Vagina (tissue), 2 donors: Measurements from ENCODE around the gene ZC3H14. TPM values are rescaled to one million over a fixed set of nuclear protein-coding genes. Genes with fewer than 3 reads are reported as not detected.

ENCODE experiments used
- DNase-seq, 2 donors: peaks; one replicate each; pipeline ENCODE4 v3.0.0-alpha.2; 2017; ENCODE audit errors: extremely low spot score in 2 of 2
- H3K27ac ChIP-seq: fragments of 200-600 bp; sonication (generic); one replicate; pipeline ENCODE4 v1.5.1; 2019
- H3K27me3 ChIP-seq: fragments of 200-600 bp; sonication (generic); one replicate; pipeline ENCODE4 v1.5.1; 2019
- H3K36me3 ChIP-seq, 2 donors: fragments of 200-600 bp; sonication (generic); one replicate each; pipeline ENCODE4 v1.5.1; 2017 to 2019
- H3K4me1 ChIP-seq: fragments of 200-600 bp; sonication (generic); one replicate; pipeline ENCODE4 v1.5.1; 2019
- H3K4me3 ChIP-seq, 2 donors: fragments of 200-600 bp; sonication (generic); 1 replicate in 1 of 2; 2 replicates in 1 of 2; pipeline ENCODE4 v1.5.1; 2016 to 2019
- H3K9me3 ChIP-seq: fragments of 200-600 bp; sonication (generic); one replicate; pipeline ENCODE4 v1.5.1; 2019
- POLR2A ChIP-seq, 2 donors: fragments of 450-650 bp; IDR thresholded peaks; one replicate each; pipeline ENCODE4 v1.6.1; 2017; ENCODE audit warnings: antibody characterized with exemption in 2 of 2, mild to moderate bottlenecking in 2 of 2, moderate library complexity in 2 of 2
- POLR2AphosphoS5 ChIP-seq, 2 donors: sonication (generic); formaldehyde crosslinking; IDR thresholded peaks; one replicate each; pipeline ENCODE4 v1.9.0; 2017; ENCODE audit warnings: antibody characterized with exemption in 2 of 2, mild to moderate bottlenecking in 2 of 2, low read depth in 1 of 2; ENCODE audit not compliant: insufficient read depth in 1 of 2
- intact Hi-C: fragments of 100-400 bp; cut with DNase I; formaldehyde crosslinking; loops from one replicate; pipeline ENCODE4 v1.15.1; 2023
- total RNA-seq: library from RNA; depleted of rRNA; stranded (reverse); fragments of >200 nt; gene quantifications from one replicate; pipeline ENCODE4 v1.2.3, GENCODE V29; 2016
- TF ChIP-seq, protein P1 (sequence below), 3 experiments: fragments of 450-650 bp in 2 of 3; fragments of 200-600 bp in 1 of 3; sonication (generic) in 1 of 3; IDR thresholded peaks; one replicate each; pipeline ENCODE4 v1.5.1; 2017 to 2019; ENCODE audit warnings: antibody characterized with exemption in 3 of 3, mild to moderate bottlenecking in 2 of 3, moderate library complexity in 2 of 3

ZC3H14 gene
- total RNA-seq, 1 donor from 2014 or later = 58.4 TPM

DNA sequence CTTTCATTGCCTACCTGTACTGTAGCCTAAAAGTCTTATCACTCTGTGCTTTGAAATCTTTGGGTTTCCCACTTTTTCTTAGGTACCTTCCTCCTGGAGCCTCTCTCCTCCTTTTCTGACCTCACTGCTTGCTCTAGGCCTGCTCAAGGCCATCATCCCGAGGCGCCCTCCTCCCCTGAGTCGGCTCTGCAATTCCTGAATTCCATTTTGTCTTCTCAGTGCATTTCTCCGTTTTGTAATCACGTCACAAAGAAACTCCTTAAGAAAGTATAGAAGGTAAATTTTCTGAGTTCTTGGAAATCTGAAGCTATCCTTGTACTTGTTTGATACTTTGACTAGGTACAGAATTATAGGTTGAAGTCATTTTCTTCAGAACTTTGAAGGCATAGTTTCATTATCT is 25.2 kb downstream of the ZC3H14 start:
- Histone ChIP-seq H3K27me3 (no peaks in the 10 kb centered on the region), H3K36me3 (peaks cover 0 to 37% of the 10 kb centered on the region in 2 donors), H3K4me3 (no peak overlapping the region), H3K4me1 (no peaks in the 10 kb centered on the region), H3K27ac (no peak overlapping the region), H3K9me3 (no peaks in the 10 kb centered on the region)
- TF ChIP-seq POLR2A (IDR thresholded peaks at IDR 0.05) = no peak
- TF ChIP-seq, protein P1, sequence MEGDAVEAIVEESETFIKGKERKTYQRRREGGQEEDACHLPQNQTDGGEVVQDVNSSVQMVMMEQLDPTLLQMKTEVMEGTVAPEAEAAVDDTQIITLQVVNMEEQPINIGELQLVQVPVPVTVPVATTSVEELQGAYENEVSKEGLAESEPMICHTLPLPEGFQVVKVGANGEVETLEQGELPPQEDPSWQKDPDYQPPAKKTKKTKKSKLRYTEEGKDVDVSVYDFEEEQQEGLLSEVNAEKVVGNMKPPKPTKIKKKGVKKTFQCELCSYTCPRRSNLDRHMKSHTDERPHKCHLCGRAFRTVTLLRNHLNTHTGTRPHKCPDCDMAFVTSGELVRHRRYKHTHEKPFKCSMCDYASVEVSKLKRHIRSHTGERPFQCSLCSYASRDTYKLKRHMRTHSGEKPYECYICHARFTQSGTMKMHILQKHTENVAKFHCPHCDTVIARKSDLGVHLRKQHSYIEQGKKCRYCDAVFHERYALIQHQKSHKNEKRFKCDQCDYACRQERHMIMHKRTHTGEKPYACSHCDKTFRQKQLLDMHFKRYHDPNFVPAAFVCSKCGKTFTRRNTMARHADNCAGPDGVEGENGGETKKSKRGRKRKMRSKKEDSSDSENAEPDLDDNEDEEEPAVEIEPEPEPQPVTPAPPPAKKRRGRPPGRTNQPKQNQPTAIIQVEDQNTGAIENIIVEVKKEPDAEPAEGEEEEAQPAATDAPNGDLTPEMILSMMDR (IDR thresholded peaks at IDR 0.05) = no peak
- TF ChIP-seq POLR2AphosphoS5 (IDR thresholded peaks at IDR 0.05; ENCODE audit: insufficient read depth in 1 of 2, low read depth in 1 of 2) = no peak
- no peak for DNase-seq
- intact Hi-C loops = no loop called here

DNA sequence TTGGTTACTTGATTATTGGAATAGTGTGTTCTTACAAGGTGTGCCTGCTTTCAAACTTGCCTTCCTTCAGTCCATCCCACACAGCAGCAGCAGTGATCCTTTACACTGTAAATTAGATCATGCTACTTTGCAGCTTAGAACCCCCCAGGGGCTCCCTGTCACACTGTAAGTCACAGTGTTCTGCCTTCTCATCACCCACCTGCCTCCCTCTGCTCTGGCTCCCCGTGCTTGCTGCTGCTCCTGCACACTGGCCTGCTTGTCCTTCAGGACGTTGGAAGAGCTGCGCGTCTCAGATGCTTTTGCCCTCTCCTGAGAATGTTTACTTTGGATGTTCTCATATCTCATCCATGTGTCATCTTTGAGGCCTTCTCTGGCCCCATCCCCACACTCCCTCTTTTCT is 27.3 kb downstream of the ZC3H14 start:
- H3K4me1 ChIP-seq = no peaks in the 10 kb centered on the region
- TF ChIP-seq, protein P1 (IDR thresholded peaks at IDR 0.05) = no peak
- TF ChIP-seq POLR2A (IDR thresholded peaks at IDR 0.05) = no peak
- no peak for TF ChIP-seq POLR2AphosphoS5 (IDR thresholded peaks at IDR 0.05; ENCODE audit: insufficient read depth in 1 of 2, low read depth in 1 of 2)
- no peak for DNase-seq
- no peaks in the 10 kb centered on the region for H3K9me3 ChIP-seq
- peaks cover 0 to 20% of the 10 kb centered on the region in 2 donors for H3K36me3 ChIP-seq
- intact Hi-C loops = no loop called here
- no peak overlapping the region for H3K4me3 ChIP-seq
- H3K27ac ChIP-seq = no peak overlapping the region
- no peaks in the 10 kb centered on the region for H3K27me3 ChIP-seq

DNA sequence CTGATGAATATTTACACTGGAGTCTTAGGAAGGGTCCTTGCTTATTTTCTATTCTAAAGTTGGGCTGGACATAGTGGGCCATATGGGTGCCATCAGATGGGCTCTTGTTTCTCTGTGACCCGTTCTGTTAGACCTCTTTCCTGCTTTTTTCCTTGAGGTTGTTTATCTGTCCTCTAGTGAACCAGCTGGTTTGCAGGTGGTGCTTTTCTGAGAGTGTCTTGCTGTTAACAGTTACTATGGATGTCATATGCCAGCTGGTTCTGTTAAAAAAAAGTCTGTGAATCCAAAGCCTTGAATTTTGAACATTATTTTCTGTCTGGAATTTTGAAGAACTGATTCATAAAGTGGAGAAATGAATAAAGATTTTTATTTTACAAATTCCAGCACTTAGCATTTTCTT is 29.2 kb downstream of the ZC3H14 start:
- Histone ChIP-seq H3K4me1 (no peaks in the 10 kb centered on the region), H3K27ac (no peak overlapping the region), H3K9me3 (no peaks in the 10 kb centered on the region), H3K36me3 (peaks cover 0 to 30% of the 10 kb centered on the region in 2 donors), H3K27me3 (no peaks in the 10 kb centered on the region), H3K4me3 (no peak overlapping the region)
- TF ChIP-seq, protein P1 (IDR thresholded peaks at IDR 0.05) = no peak
- TF ChIP-seq POLR2A (IDR thresholded peaks at IDR 0.05) = no peak
- no peak for TF ChIP-seq POLR2AphosphoS5 (IDR thresholded peaks at IDR 0.05; ENCODE audit: insufficient read depth in 1 of 2, low read depth in 1 of 2)
- no peak for DNase-seq
- intact Hi-C loops = no loop called here

DNA sequence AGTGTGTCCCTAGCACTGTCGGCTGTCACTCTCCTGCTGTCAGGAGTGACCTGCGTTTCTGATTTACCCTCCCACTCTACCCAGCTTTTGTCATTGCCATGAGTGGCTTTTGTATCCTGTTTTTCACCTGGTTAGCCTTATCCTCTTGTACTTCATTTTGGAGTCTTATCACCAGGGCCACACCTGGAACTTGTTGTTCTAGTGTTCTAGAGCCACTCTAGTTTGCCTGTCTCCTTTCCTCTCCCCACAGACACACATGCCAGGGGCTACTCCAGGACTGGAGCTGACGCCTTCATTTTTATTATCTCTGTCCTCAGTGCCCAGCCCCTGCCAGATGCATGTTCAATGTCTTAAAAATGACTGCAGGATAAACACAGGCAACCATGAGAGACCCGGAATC is 34.2 kb downstream of the ZC3H14 start:
- Histone ChIP-seq H3K27ac (no peak overlapping the region), H3K4me3 (no peak overlapping the region), H3K9me3 (no peaks in the 10 kb centered on the region), H3K4me1 (no peaks in the 10 kb centered on the region), H3K36me3 (peaks cover 0 to 51% of the 10 kb centered on the region in 2 donors), H3K27me3 (no peaks in the 10 kb centered on the region)
- DNase-seq = no peak
- TF ChIP-seq POLR2AphosphoS5 (IDR thresholded peaks at IDR 0.05; ENCODE audit: insufficient read depth in 1 of 2, low read depth in 1 of 2) (no peak), POLR2A (IDR thresholded peaks at IDR 0.05) (no peak)
- TF ChIP-seq, protein P1 (IDR thresholded peaks at IDR 0.05) = no peak
- intact Hi-C loops = no loop called here

DNA sequence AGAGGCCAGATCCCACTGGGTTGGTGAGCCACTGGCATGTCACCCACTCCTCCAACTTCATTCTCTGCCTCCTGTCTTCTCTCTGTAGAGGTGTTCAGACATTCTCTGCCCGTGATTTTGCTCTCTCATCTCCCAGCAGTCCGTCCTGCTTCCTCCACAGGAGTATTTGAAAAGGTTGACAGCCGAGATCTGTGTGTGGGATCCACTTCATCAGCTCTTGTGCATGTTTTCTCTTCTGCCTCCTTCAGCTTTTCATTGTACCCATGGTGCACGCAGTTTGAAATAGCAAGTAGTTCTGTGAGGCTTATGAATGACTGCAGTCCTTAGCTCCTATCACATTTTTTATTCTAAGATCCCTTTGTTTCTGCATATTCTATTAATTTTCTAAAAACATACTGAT is 34.8 kb downstream of the ZC3H14 start:
- DNase-seq = no peak
- Histone ChIP-seq H3K27me3 (no peaks in the 10 kb centered on the region), H3K4me1 (no peaks in the 10 kb centered on the region), H3K27ac (no peak overlapping the region), H3K4me3 (no peak overlapping the region), H3K9me3 (no peaks in the 10 kb centered on the region), H3K36me3 (peaks cover 0 to 56% of the 10 kb centered on the region in 2 donors)
- intact Hi-C loops = no loop called here
- TF ChIP-seq, protein P1 (IDR thresholded peaks at IDR 0.05) = no peak
- TF ChIP-seq POLR2A (IDR thresholded peaks at IDR 0.05) (no peak), POLR2AphosphoS5 (IDR thresholded peaks at IDR 0.05; ENCODE audit: insufficient read depth in 1 of 2, low read depth in 1 of 2) (no peak)
